Measurements from ENCODE around the gene CDK5RAP1. TPM values are rescaled to one million over a fixed set of nuclear protein-coding genes. Genes with fewer than 3 reads are reported as not detected.

CDK5RAP1 gene
- total and polyA plus RNA-seq, 2 of the 8 experiments (the other 6 are each of a cell fraction or from before 2014, with no cell fraction given): 37.8 to 46.6 TPM

GRCh38 chr20:33442136-33443005 lies 41.1 kb upstream of the CDK5RAP1 start:
- Histone ChIP-seq H4K5ac (ENCODE audit: insufficient read length, low read depth, low read length) (no peak overlapping the region), H3K4ac (replicated peaks; ENCODE audit: insufficient read length, low read depth, low read length) (no peak overlapping the region), H3K23me2 (ENCODE audit: low read depth, low read length) (peaks cover 6% of the 10 kb centered on the region; the same call in 1 of the 2 replicates), H2AFZ (ENCODE audit: low read length) (no peak overlapping the region), H4K91ac (replicated peaks; ENCODE audit: insufficient read length, low read length) (no peak overlapping the region), H2AK5ac (ENCODE audit: low read depth, low read length) (0 out of 2 replicates have a peak overlapping the region, but pooled peaks have one; percentile 39), H3K4me1 (replicated peaks in 1 of 4; ENCODE audit: control insufficient read depth in 3 of 4, insufficient read depth in 4 of 4, low read length in 3 of 4) (peaks cover 0 to 7% (median 3%) of the 10 kb centered on the region in 4 experiments; a peak in 4 of 7 replicates), H3K27me3 (replicated peaks in 1 of 4; ENCODE audit: control insufficient read depth in 3 of 4, extremely low read depth in 1 of 4, insufficient read depth in 3 of 4, low read length in 3 of 4) (peaks cover 3 to 18% (median 15%) of the 10 kb centered on the region in 4 experiments), H2BK120ac (replicated peaks; ENCODE audit: low read depth, low read length) (no peak overlapping the region), H4K20me1 (replicated peaks in 1 of 2; ENCODE audit: control insufficient read depth in 1 of 2, insufficient read depth in 2 of 2, low read length in 2 of 2) (peaks cover 0 to 4% of the 10 kb centered on the region in 2 experiments), H3K79me1 (ENCODE audit: low read depth, low read length) (no peaks in the 10 kb centered on the region), H3K36me3 (ENCODE audit: control insufficient read depth in 2 of 4, insufficient read depth in 4 of 4, low read length in 3 of 4) (no peaks in the 10 kb centered on the region), H3K18ac (ENCODE audit: extremely low read depth, low read length) (no peak overlapping the region), H3K4me3 (ENCODE audit: extremely low read depth in 1 of 4, insufficient read depth in 2 of 4, low read depth in 3 of 4, low read length in 4 of 4) (peak overlapping the region; percentile 43 to 71 (median 44); a peak in 6 of 8 replicates), H2BK15ac (ENCODE audit: low read length) (no peak overlapping the region), H2BK12ac (ENCODE audit: low read depth, low read length) (no peak overlapping the region), H3K56ac (replicated peaks; ENCODE audit: insufficient read length, low read depth, low read length) (no peak overlapping the region), H3K14ac (ENCODE audit: insufficient read length) (no peak overlapping the region), H3K27ac (ENCODE audit: low read depth, low read length) (no peak overlapping the region), H3K9ac (replicated peaks in 1 of 4; ENCODE audit: extremely low read depth in 1 of 4, low read depth in 3 of 4, low read length in 3 of 4) (no peak overlapping the region; a peak in 1 of 7 replicates), H3K4me2 (ENCODE audit: insufficient read depth in 1 of 2, low read depth in 2 of 2, low read length in 2 of 2) (peak overlapping the region; percentile 49 to 93), H3K9me3 (ENCODE audit: insufficient read depth in 2 of 2, low read depth in 1 of 2, low read length in 1 of 2) (no peaks in the 10 kb centered on the region), H3K79me2 (ENCODE audit: control insufficient read depth in 1 of 2, insufficient read depth in 2 of 2, low read length in 2 of 2) (no peaks in the 10 kb centered on the region), H4K8ac (ENCODE audit: extremely low read depth, insufficient read depth, low read length) (0 out of 2 replicates have a peak overlapping the region, but pooled peaks have one; percentile 2), H2BK20ac (ENCODE audit: low read length) (no peak overlapping the region), H2BK5ac (ENCODE audit: low read depth, low read length) (no peak overlapping the region), H3K23ac (ENCODE audit: insufficient read length) (no peak overlapping the region)
- FAIRE-seq (no peak), DNase-seq (ENCODE audit: low read depth in 1 of 2, low spot score in 2 of 2) (no peak)
- whole genome bisulfite sequencing, 2 experiments (ENCODE audit: extremely low coverage in 1 of 2, insufficient coverage in 1 of 2, insufficient read length in 1 of 2, insufficient replicate concordance in 2 of 2, low coverage in 1 of 2, low lambda C conversion rate in 2 of 2, missing lambda C conversion rate in 1 of 2): 87% methylated on average over 9 of the region's 9 CpGs; no CpG with 5 or more reads in 1 of the 2 experiments
- TF ChIP-seq KDM4A (IDR thresholded peaks at IDR 0.05; ENCODE audit: low read depth, low read length, severe bottlenecking) (no peak), EZH2 (IDR thresholded peaks at IDR 0.05; ENCODE audit: low read depth, low read length, severe bottlenecking) (peak; percentile 48)
- ChIA-PET POLR2A (ENCODE audit: partially characterized antibody) (interaction anchor here (1.3 to 1.8 kb wide), 2 partner anchors 211 to 221 kb away, joined by 5 to 7 read pairs; no protein-coding TSS in a partner anchor), CTCF (ENCODE audit: partially characterized antibody) (interaction anchor here (1.6 kb wide), 1 partner anchor 15 kb away, joined by 5 read pairs; no protein-coding TSS in a partner anchor)

Measured in H1 (cell line).